GM10266 (cell line): ENCODE data around the gene LRRK1.

Experiments used
- DNase-seq: peaks from one replicate; pipeline ENCODE4 v3.0.0; 2012; ENCODE audit errors: extremely low spot score
- CTCF ChIP-seq: IDR thresholded peaks from 2 replicates; pipeline ENCODE4 v1.5.1; 2012; ENCODE audit warnings: mild to moderate bottlenecking, low read depth; ENCODE audit not compliant: control insufficient read depth, insufficient read depth; ENCODE audit errors: missing control alignments

The LRRK1 gene

GRCh38 chr15:100928632-100929280 lies 9.6 kb downstream of the LRRK1 start:
- no peak for DNase-seq
- TF ChIP-seq CTCF = no peak

GRCh38 chr15:100929641-100930042 lies 10.5 kb downstream of the LRRK1 start:
- TF ChIP-seq CTCF = no peak
- DNase-seq = no peak

- TF ChIP-seq CTCF = no peak
- no peak for DNase-seq
These were observed 11.2 kb downstream of the LRRK1 start for GRCh38 chr15:100930306-100930848.

GRCh38 chr15:100931143-100931890 lies 12.2 kb downstream of the LRRK1 start:
- DNase-seq = no peak
- no peak for TF ChIP-seq CTCF

- DNase-seq = no peak
- TF ChIP-seq CTCF = no peak
These were observed 13.7 kb downstream of the LRRK1 start for GRCh38 chr15:100932676-100933348.

- DNase-seq = no peak
- TF ChIP-seq CTCF = no peak
These were observed 15.0 kb downstream of the LRRK1 start for GRCh38 chr15:100934166-100934565.
